Retinal pigment epithelial cell (primary cell): ENCODE data around the gene USP36.
A peak's percentile ranks its signal among the peaks of the same experiment; 100 is the strongest.
"Not testable (repeated sequence)": the region's sequence is repeated elsewhere in the genome, so short reads cannot be mapped to it uniquely, and the experiment has no call there.

Source experiments
- DNase-seq: peaks from one replicate; pipeline ENCODE4 v3.0.0-alpha.2; 2010; ENCODE audit warnings: low read depth
- H3K4me3 ChIP-seq: 2 replicates; pipeline ENCODE4 v1.5.1; 2011; ENCODE audit warnings: mild to moderate bottlenecking, low read length, control low read depth, moderate library complexity
- CTCF ChIP-seq: conservative IDR thresholded peaks from 2 replicates; pipeline ENCODE4 v1.5.1; 2011; ENCODE audit warnings: low read depth, low read length, control low read depth, inconsistent platforms

Gene USP36

GRCh38 chr17:78878261-78878660, 37.6 kb upstream of the USP36 start:
- TF ChIP-seq CTCF = no peak
- DNase-seq = no peak

GRCh38 chr17:78876954-78877517, 36.4 kb upstream of the USP36 start:
- DNase-seq, H3K4me3 ChIP-seq: not testable (repeated sequence)

More at GRCh38 chr17:78878261-78878660, 37.6 kb upstream of the USP36 start:
- H3K4me3 ChIP-seq = no peak overlapping the region

GRCh38 chr17:78876094-78876597, 35.5 kb upstream of the USP36 start:
- DNase-seq = no peak
- TF ChIP-seq CTCF = no peak
- no peak overlapping the region for H3K4me3 ChIP-seq

- no peak for DNase-seq
- H3K4me3 ChIP-seq = no peak overlapping the region
- no peak for TF ChIP-seq CTCF
Observed at GRCh38 chr17:78875363-78876093, 34.9 kb upstream of the USP36 start.

GRCh38 chr17:78873519-78874340, 33.1 kb upstream of the USP36 start:
- peak; percentile 56 for DNase-seq
- no peak for TF ChIP-seq CTCF
- H3K4me3 ChIP-seq = no peak overlapping the region

GRCh38 chr17:78872486-78872885, 31.9 kb upstream of the USP36 start:
- TF ChIP-seq CTCF = no peak
- no peak for DNase-seq
- no peak overlapping the region for H3K4me3 ChIP-seq

GRCh38 chr17:78870621-78871020, 30.0 kb upstream of the USP36 start:
- DNase-seq = no peak
- TF ChIP-seq CTCF = no peak
- H3K4me3 ChIP-seq = no peak overlapping the region
